Stimulated activated CD4-positive, alpha-beta T cell treated with anti-CD3 and anti-CD28 coated beads, Interleukin-15, amount 100 ng/mL, for 1 hour (primary cell): Measurements from ENCODE around the gene THBS1.

Experiments used
- DNase-seq, 2 donors: peaks; one replicate each; pipeline ENCODE4 v3.0.0-alpha.2; 2020; ENCODE audit warnings: low read depth in 1 of 2, low spot score in 1 of 2

THBS1 gene

GRCh38 chr15:39588531-39589192 is 7.8 kb downstream of the THBS1 start:
- no peak for DNase-seq

- no peak for DNase-seq
These were observed 8.4 kb downstream of the THBS1 start for GRCh38 chr15:39589193-39589814.

- DNase-seq = no peak
These were observed 9.2 kb downstream of the THBS1 start for GRCh38 chr15:39589815-39590644.

GRCh38 chr15:39591141-39591895 is 10.4 kb downstream of the THBS1 start:
- no peak for DNase-seq

GRCh38 chr15:39591896-39592315 is 11.0 kb downstream of the THBS1 start:
- no peak for DNase-seq

GRCh38 chr15:39592500-39592899 is 11.6 kb downstream of the THBS1 start:
- no peak for DNase-seq

GRCh38 chr15:39593071-39593655 is 12.3 kb downstream of the THBS1 start:
- DNase-seq = no peak

GRCh38 chr15:39593656-39594445 is 13.0 kb downstream of the THBS1 start:
- no peak for DNase-seq

GRCh38 chr15:39594446-39595337 is 13.8 kb downstream of the THBS1 start:
- no peak for DNase-seq

- no peak for DNase-seq
These were observed 14.7 kb downstream of the THBS1 start for GRCh38 chr15:39595338-39596221.

GRCh38 chr15:39596358-39597051 is 15.6 kb downstream of the THBS1 start:
- no peak for DNase-seq

GRCh38 chr15:39597336-39597735 is 16.5 kb downstream of the THBS1 start:
- DNase-seq = no peak

GRCh38 chr15:39597751-39598185 is 16.9 kb downstream of the THBS1 start:
- DNase-seq = no peak

GRCh38 chr15:39598186-39598850 is 17.4 kb downstream of the THBS1 start:
- DNase-seq = no peak

GRCh38 chr15:39598958-39599845 is 18.3 kb downstream of the THBS1 start:
- DNase-seq = no peak

- no peak for DNase-seq
These were observed 19.0 kb downstream of the THBS1 start for GRCh38 chr15:39599871-39600270.
